Stimulated activated CD8-positive, alpha-beta memory T cell treated with anti-CD3 and anti-CD28 coated beads, Interleukin-4, amount 100 ng/mL, for 4 hours (primary cell): ENCODE results near the gene THSD7A.

ENCODE experiments used
- DNase-seq, 2 donors: peaks; one replicate each; pipeline ENCODE4 v3.0.0-alpha.2; 2020; ENCODE audit warnings: low read depth in 2 of 2, low spot score in 1 of 2

THSD7A gene

GRCh38 chr7:11587814-11588213, 244.2 kb downstream of the THSD7A start:
- DNase-seq = no peak

GRCh38 chr7:11587048-11587447, 244.9 kb downstream of the THSD7A start:
- no peak for DNase-seq

GRCh38 chr7:11584406-11585031, 247.5 kb downstream of the THSD7A start:
- DNase-seq = no peak

- no peak for DNase-seq
Observed at GRCh38 chr7:11579141-11579540, 252.9 kb downstream of the THSD7A start.

- no peak for DNase-seq
Observed at GRCh38 chr7:11576310-11576709, 255.7 kb downstream of the THSD7A start.

- DNase-seq = no peak
Observed at GRCh38 chr7:11573128-11573750, 258.8 kb downstream of the THSD7A start.

GRCh38 chr7:11570922-11571550, 261.0 kb downstream of the THSD7A start:
- no peak for DNase-seq

- no peak for DNase-seq
Observed at GRCh38 chr7:11570205-11570604, 261.8 kb downstream of the THSD7A start.

GRCh38 chr7:11567571-11567970, 264.4 kb downstream of the THSD7A start:
- no peak for DNase-seq

- no peak for DNase-seq
Observed at GRCh38 chr7:11557627-11558026, 274.4 kb downstream of the THSD7A start.

- no peak for DNase-seq
Observed at GRCh38 chr7:11552676-11553296, 279.2 kb downstream of the THSD7A start.

GRCh38 chr7:11551470-11551869, 280.5 kb downstream of the THSD7A start:
- no peak for DNase-seq

GRCh38 chr7:11548532-11548931, 283.5 kb downstream of the THSD7A start:
- no peak for DNase-seq

GRCh38 chr7:11541330-11541729, 290.7 kb downstream of the THSD7A start:
- no peak for DNase-seq

GRCh38 chr7:11540271-11540761, 291.7 kb downstream of the THSD7A start:
- DNase-seq = no peak

GRCh38 chr7:11539853-11540252, 292.1 kb downstream of the THSD7A start:
- no peak for DNase-seq

- DNase-seq = no peak
Observed at GRCh38 chr7:11538751-11539299, 293.2 kb downstream of the THSD7A start.

- no peak for DNase-seq
Observed at GRCh38 chr7:11533229-11533820, 298.7 kb downstream of the THSD7A start.

GRCh38 chr7:11529382-11529781, 302.6 kb downstream of the THSD7A start:
- no peak for DNase-seq

- DNase-seq = no peak
Observed at GRCh38 chr7:11527707-11528106, 304.3 kb downstream of the THSD7A start.
